GM03348 (cell line): ENCODE results near the gene PER2.
A peak's percentile ranks its signal among the peaks of the same experiment; 100 is the strongest.
"Not testable (repeated sequence)": the region's sequence is repeated elsewhere in the genome, so short reads cannot be mapped to it uniquely, and the experiment has no call there.

Experiments used
- DNase-seq: peaks from one replicate; pipeline ENCODE4 v3.0.0; 2012; ENCODE audit warnings: low spot score

PER2 gene, protein sequence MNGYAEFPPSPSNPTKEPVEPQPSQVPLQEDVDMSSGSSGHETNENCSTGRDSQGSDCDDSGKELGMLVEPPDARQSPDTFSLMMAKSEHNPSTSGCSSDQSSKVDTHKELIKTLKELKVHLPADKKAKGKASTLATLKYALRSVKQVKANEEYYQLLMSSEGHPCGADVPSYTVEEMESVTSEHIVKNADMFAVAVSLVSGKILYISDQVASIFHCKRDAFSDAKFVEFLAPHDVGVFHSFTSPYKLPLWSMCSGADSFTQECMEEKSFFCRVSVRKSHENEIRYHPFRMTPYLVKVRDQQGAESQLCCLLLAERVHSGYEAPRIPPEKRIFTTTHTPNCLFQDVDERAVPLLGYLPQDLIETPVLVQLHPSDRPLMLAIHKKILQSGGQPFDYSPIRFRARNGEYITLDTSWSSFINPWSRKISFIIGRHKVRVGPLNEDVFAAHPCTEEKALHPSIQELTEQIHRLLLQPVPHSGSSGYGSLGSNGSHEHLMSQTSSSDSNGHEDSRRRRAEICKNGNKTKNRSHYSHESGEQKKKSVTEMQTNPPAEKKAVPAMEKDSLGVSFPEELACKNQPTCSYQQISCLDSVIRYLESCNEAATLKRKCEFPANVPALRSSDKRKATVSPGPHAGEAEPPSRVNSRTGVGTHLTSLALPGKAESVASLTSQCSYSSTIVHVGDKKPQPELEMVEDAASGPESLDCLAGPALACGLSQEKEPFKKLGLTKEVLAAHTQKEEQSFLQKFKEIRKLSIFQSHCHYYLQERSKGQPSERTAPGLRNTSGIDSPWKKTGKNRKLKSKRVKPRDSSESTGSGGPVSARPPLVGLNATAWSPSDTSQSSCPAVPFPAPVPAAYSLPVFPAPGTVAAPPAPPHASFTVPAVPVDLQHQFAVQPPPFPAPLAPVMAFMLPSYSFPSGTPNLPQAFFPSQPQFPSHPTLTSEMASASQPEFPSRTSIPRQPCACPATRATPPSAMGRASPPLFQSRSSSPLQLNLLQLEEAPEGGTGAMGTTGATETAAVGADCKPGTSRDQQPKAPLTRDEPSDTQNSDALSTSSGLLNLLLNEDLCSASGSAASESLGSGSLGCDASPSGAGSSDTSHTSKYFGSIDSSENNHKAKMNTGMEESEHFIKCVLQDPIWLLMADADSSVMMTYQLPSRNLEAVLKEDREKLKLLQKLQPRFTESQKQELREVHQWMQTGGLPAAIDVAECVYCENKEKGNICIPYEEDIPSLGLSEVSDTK (N-terminal part only)

DNA sequence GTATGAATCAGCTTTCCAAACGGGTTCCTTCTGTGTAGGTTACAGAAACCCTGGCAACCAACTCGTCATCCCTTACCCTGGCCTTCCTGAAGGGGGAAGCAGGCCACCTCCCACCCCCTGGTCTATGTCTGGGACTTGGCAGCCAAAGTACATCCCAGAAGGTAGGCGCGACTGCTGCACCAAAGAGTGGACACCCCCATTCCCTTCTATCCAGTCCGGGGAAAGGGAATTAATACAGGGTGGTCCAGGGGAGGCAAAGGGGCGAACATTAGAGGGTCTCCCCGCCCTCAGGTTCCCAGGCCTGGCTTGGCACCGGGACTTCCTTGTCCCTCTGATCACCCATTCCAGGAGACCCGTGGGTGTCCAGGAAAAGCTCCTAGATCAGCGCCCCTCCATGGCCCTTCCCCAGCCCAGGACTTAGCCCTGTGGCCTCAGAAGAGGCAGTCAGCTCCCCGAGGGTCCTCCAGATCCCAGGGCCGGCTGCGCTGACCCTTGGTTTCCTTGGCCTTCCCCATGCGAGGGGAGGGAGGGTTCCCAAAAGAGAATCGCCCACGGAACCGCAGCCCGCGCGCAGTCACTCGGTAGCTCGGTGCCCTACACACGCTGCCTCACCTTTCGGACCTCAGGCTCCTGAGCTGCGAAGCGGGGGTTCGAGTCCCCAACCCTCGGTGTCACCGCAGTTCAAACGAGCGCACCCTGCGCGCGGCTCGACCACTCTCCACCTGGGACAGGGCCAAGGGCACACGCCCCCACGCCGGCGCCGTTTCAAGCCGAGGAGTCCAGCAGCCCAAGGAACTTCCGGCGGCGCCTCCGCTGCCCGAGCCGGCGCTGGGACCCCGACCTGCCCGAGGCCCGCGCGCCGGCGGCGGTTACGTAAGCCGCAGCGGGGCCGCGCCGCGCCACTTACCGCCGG, at the start of gene PER2:
PER2 (minus strand) TSS at position 874 of the 913 bp plus-strand sequence. CDS start 10,674 bp downstream, outside the sequence.
- peak; percentile 83 for DNase-seq

DNA sequence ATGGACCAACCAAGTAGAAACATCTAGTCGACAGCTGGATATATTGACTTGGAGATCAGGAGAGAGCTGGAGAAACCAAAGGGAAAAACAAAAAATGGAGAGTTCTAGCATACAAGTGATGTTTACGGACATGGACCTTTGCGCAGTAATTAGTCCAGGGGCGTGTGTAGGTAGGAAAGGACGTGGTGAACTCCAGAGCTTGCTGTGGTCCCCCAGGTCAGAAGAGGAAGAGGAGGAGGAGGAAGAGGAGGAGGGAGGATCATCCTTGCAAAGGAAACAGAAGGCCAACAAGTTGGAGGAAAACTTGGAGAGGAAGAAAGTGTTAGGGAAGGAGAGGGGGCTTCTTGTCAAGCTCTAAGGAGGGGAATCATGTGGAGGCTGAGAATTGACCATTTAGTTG, 49.4 kb upstream of the PER2 start:
- no peak for DNase-seq

DNA sequence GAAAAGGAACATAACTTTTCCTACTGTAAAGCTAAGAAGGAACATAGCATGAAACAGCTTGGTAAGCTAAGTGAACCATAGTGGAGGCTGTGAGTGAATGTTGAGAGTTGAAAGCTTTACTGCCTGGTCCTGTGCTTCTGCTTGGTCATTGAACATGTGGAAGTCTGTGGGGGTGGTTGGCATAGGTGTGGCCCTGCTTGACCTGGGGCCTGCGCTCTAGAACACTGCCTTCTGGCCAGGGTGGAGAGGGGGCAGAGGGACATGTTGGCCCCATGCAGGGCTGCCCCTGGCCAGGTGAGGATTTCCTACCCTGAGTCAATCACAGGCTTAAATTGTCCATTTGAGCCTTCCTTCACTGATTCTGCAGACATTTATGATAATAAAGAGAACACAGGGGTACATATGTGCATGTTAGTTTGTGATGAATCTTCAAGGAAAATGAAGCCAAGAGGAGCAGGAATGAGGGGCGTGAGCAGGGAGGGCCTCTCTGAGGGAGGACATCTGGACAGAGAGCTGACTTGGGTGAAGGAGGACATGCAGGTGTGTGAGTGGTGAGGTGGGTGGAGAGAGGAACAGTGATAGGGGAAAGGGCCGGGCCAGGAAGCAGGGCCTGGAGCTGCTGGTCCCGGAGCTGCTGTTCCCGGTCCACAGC, 48.5 kb upstream of the PER2 start:
- no peak for DNase-seq

DNA sequence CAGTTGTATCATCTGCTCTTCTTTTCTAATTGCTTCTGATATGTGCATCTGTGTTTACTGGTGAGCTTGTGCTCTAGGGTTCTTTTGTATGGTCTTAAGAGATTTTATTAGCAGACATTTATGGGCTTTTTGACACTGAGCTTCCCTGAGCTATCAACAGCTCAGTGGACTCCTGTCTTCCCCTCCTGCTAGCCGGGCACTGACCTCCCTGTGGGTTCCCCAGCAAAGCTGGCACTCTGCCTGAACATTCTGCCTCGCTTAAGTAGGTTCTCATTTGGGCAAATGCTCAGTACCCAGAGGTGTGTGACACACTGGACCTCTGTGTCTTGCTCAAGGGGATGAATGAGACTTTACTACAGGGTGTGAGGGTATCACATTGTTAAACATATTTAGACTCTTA, 47.7 kb upstream of the PER2 start:
- DNase-seq, result no peak

DNA sequence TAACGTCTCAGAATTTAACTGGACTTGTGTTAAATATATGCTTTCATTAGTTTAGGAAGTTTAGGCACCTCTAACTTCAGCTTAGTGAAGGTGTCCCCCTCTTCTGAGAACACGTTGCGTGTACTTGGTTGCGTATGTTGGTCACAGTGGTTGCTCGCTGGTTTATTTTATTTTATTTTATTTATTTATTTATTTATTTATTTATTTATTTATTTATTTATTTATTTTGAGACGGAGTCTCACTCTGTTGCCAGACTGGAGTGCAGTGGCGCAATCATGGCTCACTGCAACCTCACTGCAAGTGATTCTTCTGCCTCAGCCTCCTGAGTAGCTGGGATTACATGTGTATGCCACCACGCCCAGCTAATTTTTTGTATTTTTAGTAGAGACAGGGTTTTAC, 47.2 kb upstream of the PER2 start:
- DNase-seq, result not testable (repeated sequence)

DNA sequence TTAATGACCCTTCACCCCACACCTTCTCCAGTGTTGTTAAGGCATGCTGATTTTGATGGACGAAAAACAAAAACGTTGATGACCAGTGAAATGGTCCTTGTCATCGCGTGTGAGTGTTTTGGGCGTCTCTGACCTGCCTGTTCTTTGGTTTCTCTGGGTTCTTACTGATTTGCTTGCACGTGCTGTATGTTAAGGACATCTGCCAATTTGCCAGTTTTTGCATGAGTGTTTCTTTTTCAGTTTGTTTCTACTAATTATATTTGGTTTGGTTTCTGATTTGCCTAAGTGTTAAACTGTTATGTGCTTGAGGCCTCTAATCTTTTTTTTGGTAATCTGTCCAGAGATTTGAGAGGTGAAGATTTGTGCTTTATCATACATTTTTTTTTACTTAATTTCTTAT, 46.5 kb upstream of the PER2 start:
- DNase-seq, result no peak

DNA sequence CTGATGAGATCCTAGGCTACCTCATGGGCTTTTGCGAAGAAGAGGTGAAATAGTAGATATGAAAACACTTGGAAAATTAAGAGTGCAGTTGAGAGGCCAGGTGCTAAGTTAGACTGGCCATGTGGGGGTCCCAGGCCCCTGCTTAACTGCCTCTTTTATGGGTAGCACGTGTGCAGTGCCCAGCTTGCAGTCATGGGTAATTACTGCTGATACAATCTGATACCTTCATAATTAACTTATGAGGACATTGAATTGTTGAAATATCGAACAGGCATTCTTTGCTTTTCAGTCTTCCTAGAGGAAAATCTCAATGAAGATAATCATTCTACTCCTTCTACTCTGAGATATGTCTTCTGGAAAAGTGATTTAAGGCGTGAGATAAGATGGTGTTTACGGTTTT, 43.5 kb upstream of the PER2 start:
- no peak for DNase-seq

DNA sequence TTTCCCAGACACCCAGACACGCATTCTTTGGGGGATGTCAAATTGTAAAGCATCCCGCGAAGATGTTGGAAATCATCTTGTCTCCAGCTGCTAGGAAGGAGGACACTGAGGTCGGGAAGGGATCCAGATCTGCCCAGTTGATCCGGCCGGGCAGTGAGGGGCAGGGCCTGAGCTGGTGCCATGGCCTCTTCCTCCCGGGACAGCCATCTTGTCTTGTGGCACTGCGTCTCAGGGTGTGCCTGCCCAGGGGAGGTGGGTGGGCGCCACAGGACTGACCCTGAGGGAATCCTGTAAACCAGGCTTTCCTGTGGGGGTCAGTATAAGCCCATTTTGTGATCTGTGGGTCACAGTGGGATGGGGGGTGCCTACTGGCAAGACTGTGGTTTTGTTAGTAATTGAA, 42.0 kb upstream of the PER2 start:
- DNase-seq, result no peak

DNA sequence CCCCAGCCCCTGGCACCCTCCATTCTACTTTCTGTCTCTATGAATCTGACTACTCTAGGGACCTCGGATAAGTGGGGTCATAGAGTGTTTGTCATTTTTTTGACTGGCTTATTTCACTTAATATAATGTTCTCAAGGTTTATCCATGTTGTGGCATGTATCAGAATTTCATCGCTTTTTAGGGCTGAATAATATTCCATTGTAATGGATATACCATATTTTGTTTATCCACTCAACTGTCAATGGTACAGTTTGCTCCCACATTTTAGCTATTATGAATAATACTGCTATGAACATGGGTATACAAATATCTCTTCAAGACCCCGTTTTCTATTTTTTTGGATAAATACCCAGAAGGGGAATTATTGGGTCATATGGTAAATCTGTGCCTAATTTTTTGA, 39.3 kb upstream of the PER2 start:
- DNase-seq, result no peak

DNA sequence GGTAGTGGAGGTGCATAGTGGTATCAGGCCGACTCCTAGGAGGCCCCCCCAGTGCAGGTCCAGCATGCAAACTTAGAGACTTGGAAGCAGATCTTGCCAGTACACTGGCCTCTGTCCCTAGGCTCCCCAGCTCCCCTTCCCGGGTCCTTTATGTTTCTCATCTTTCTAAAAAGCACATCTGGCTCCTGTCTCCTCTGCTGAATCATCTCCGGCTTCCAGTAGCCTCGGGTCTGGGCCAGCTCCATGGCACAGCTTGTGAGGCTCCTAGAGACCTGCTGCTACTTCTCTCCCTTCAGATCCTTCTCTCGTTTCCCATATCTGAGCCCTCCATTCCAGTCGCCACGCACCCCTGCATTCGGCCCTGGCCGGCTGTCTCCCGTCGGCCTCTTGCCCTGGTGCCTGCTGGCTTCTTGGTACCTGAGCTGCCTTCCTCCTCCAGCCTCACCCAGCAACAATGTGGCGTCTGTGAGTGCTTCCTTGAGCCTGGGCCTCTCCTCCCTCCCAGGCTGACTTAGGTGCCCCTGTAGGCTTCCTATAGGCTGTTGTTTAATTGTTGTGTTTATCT, 38.5 kb upstream of the PER2 start:
- peak; percentile 76 for DNase-seq

DNA sequence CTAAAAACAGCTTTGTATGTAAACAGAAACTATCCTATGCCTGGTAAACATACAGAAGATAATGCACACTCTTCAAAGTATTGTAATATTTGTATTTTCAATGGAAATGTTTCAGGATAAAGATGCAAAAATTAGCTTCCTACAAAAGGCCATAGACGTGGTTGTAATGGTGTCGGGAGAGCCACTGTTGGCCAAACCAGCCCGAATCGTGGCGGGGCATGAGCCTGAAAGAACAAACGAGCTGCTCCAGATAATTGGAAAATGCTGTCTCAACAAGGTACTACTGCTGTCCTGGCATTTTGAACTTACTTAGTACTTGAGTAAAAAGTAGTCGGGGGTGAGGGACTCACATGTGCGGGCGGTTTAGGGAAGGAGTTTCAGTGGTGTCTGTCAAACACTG, 37.3 kb upstream of the PER2 start:
- DNase-seq, result no peak

DNA sequence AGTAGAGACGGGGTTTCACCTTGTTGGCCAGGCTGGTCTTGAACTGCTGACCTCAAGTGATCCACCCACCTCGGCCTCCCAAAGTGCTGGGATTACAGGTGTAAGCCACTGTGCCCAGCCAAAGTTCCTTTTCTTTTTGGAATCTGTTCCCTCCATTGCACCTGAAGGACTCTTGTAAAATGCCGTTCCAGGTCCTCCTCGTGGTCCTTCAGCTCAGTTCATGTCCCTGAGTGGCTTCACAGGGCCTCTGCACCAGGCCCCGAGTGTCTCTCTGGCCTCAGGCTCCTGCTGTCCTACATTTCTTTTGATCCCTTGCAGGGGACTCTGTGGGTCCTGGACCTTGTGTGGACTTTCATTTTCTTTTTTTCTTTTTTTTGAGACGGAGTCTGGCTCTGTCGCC, 35.8 kb upstream of the PER2 start:
- not testable (repeated sequence) for DNase-seq

DNA sequence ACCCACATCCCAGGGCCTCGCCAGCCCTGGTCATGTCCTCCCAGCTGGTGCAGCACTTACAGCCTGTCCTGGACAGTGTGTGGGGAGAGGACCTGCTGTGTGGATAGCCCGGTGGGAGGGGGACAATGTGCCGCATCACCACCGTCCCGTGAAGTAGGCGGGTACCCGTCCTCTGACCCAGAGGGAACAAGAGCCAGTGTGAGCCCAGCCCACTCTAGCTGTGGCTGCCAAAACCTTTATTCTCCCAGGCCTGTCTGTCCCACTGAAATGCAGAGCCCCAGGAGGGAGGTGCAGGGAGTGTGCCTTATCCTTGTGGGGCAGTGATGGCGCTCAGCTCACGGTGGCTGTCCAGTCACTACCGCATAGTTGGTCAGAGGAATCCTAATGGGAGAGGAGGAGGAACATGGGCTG, 33.6 kb upstream of the PER2 start:
- DNase-seq, result no peak

DNA sequence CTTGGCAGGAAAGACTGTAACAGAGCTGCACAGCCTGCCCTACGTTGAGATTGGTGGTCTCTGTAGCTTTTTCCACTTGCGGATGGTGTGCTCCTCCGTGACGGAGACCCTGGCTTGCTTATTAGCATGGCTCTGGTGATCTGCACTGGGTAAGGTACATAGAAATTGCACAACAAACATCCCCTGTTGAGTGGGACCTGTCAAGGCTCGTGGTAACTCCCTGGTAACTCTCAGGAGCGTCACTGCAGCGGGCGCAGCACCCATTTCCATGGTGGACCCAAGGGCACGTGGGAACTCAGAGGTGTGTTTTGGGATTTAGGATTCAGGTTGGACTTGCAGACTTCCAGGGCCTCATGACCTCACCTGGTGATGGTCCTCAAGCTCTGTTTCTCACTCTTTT, 33.1 kb upstream of the PER2 start:
- DNase-seq, result no peak

DNA sequence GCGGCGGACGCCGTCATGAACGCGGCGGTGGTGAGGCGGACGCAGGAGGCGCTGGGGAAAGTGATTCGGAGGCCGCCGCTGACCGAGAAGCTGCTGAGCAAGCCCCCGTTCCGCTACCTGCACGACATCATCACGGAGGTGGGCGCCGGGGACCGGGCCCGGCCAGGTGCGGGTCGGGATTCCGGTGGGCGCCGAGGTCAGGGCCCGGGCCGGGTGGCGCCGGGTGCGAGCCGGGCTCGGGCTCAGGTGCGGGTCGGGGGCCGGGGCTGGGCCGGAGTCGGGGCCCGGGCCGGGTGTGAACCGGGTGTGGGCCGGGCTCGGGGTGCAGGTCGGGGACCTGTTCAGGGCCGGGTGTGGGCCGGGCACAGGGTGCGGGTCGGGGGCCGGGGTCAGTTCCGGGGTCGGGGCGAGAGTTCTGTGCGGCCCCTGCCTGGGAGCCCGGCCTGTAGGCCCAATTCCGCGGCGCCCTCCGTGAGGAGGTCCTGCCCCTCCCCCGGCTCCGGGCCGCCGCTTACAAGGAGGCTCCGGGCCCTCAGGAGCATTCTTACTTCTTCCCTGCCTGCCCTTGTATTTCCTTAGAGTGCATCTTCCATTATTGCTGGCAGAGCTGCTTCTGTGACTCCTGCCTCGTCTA, 32.4 kb upstream of the PER2 start:
- DNase-seq, result peak; percentile 62

DNA sequence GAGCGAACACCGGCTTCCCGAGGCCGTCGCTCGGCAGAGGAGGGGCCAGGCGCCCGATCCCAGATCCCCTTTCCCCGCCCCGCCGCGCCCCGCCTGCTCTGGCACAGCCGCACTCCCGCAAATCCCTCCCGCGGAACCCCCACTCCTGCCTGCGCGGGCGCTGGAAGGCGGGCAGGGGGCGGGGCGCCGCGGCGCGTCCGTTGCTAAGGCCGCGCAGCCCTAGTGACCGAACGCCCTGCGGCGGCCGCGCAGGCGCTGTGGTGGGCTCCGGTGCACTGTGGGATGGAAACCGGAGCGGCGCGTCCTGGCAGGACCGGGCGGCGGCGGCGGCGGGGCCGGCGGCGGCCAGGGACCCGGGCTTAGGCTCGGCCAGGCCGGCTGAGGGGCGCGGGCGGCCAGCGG, 31.8 kb upstream of the PER2 start, which contains the start of gene TRAF3IP1:
TRAF3IP1 (plus strand) TSS at position 273 of the 402 bp plus-strand sequence. CDS start 145 bp downstream, outside the sequence.
- DNase-seq, result peak; percentile 100

DNA sequence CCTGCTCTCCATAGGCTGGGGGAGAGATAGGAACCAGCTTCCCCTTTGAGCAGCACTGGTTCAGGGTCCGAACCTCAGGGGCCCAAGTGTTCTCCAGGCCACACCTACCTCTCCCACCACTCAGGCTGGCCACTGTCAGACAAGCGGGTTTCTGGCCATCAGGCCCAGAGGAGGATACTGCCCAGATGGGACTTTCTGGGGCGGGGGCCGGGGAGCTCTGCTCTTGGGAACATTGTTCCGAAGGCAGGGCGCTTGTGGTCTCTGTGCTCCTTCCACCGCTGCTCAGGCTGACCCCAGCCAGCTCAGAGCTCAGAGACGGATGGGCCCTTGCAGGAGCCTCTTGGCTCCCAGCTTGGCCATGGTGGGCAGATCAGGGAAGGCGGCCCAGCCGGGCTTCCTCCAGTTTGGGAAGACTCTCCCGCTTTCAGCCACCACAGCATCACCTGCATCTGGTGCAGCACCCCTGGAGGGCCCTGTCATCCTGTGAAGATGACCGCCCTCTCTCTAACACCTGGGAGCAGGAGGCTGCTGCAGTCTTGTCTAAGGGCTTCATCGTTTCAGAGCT, 26.7 kb upstream of the PER2 start:
- DNase-seq, result no peak

DNA sequence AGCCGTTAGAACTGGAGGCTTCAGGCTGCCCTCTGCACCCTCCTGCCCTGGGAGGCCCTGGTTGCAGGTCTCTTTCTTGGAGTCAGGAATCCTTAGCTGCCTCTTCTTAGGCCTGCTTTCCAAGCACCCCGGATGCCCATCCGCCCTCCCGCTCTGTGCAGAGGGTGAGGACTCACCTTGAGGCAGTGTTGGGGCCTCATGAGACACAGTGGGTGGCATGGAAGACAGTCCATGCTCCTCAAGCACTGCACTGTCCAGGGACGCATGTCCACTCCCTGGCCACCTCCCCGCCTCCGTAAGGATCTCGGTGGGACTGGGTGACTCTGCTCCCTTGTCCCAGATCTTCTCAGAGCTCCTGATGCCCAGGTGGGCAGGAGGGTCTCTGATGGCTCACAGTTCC, 26.2 kb upstream of the PER2 start:
- no peak for DNase-seq

DNA sequence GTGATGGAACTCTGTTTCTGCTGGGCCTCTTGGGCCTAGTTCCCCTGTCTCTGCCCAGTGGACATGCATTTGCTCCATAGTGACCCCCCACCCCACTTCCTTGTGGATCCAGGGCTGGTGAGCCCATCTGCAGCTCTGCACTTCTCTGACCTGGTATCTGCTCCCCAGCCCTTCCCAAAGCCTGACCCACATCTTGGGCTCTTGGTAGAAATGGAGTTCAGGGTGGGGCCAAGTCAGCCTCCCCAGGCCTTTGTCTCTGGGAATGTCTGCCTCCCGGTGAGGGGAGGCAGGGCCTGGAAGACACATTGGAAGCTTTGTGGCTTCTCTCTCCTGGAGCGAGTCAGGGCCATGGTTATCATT, 25.6 kb upstream of the PER2 start:
- DNase-seq, result no peak
